Loucy (cell line): ENCODE data around the gene SLX9.

ENCODE experiments used
- CTCF ChIP-seq: fragments of 200-600 bp; sonication (generic); conservative IDR thresholded peaks from 2 replicates; pipeline ENCODE4 v1.5.1; 2014; ENCODE audit warnings: mild to moderate bottlenecking, antibody characterized with exemption, low read length
- EZH2phosphoT487 ChIP-seq: fragments of 200-600 bp; IDR thresholded peaks from 2 replicates; pipeline ENCODE4 v1.6.1; 2018; ENCODE audit warnings: antibody characterized with exemption, mild to moderate bottlenecking, moderate library complexity, borderline replicate concordance

GRCh38 chr21:44974676-44975075 is 34.8 kb downstream of the SLX9 start:
- TF ChIP-seq EZH2phosphoT487 (no peak), CTCF (no peak)
